ENCODE results near the gene ATL1.

ATL1 gene

DNA sequence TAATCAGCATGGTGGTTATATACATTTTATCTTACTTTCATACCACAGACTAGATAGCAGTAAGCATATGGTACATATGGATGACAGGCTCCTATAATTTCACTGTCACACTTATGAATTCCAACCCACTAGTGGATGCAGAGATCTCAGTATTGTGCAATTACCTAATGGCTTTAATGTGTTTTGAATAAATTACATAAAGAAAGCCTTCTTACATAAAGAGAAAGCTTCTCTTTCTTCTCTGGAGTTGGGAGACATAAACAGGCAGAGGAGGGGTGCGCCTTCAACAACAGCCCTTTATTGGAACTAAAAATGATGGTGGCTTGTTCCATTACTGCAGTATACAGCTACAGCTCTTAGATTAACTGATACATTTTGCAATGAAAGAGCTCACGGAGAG, 55.6 kb downstream of the ATL1 start:
- Histone ChIP-seq H3K9ac (ENCODE audit: low read depth, low read length) (no peak overlapping the region), H2AFZ (ENCODE audit: low read depth, low read length) (no peak overlapping the region), H3K9me3 (ENCODE audit: insufficient read depth, low read length, severe bottlenecking) (no peaks in the 10 kb centered on the region), H3K27ac (ENCODE audit: low read length) (no peak overlapping the region), H4K20me1 (ENCODE audit: insufficient read depth, low read length) (no peaks in the 10 kb centered on the region), H3K79me2 (ENCODE audit: insufficient read depth, low read length) (no peaks in the 10 kb centered on the region), H3K4me2 (ENCODE audit: insufficient read depth, low read length) (no peak overlapping the region), H3K4me1 (ENCODE audit: insufficient read depth, low read length) (no peaks in the 10 kb centered on the region), H3K27me3 (ENCODE audit: insufficient read depth, low read length, poor library complexity) (no peaks in the 10 kb centered on the region), H3K4me3 (ENCODE audit: low read depth in 1 of 2, low read length in 2 of 2) (no peak overlapping the region), H3K36me3 (ENCODE audit: insufficient read depth, low read length) (no peaks in the 10 kb centered on the region)
- DNase-seq (no peak), ATAC-seq (ENCODE audit: insufficient read depth, low read depth) (no peak)
- TF ChIP-seq, protein P1, sequence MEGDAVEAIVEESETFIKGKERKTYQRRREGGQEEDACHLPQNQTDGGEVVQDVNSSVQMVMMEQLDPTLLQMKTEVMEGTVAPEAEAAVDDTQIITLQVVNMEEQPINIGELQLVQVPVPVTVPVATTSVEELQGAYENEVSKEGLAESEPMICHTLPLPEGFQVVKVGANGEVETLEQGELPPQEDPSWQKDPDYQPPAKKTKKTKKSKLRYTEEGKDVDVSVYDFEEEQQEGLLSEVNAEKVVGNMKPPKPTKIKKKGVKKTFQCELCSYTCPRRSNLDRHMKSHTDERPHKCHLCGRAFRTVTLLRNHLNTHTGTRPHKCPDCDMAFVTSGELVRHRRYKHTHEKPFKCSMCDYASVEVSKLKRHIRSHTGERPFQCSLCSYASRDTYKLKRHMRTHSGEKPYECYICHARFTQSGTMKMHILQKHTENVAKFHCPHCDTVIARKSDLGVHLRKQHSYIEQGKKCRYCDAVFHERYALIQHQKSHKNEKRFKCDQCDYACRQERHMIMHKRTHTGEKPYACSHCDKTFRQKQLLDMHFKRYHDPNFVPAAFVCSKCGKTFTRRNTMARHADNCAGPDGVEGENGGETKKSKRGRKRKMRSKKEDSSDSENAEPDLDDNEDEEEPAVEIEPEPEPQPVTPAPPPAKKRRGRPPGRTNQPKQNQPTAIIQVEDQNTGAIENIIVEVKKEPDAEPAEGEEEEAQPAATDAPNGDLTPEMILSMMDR (IDR thresholded peaks at IDR 0.05; ENCODE audit: borderline replicate concordance, extremely low read depth, low read length, poor library complexity, severe bottlenecking) = no peak
- TF ChIP-seq EZH2 (IDR thresholded peaks at IDR 0.05; ENCODE audit: borderline replicate concordance, low read depth, low read length, severe bottlenecking) = no peak

DNA sequence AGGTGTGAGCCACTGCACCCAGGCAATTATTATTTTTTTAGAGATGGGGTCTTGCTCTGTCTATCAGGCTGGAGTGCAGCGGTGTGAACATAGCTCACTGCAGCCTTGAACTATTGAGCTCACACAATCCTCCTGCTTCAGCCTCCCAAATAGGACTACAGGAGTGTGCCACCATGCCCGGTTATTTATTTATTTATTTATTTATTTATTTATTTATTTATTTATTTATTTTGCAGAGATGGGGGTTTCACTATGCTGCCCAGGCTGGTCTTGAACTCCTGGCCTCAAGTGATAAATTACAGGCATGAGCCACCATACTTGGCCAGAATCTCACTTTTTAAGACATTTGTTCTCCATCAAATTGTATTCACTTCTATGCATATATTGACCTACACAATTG, 56.3 kb downstream of the ATL1 start:
- no peaks in the 10 kb centered on the region for H4K20me1 ChIP-seq (ENCODE audit: insufficient read depth, low read length)
- H3K9ac ChIP-seq (ENCODE audit: low read depth, low read length) = no peak overlapping the region
- H3K27me3 ChIP-seq (ENCODE audit: insufficient read depth, low read length, poor library complexity) = no peaks in the 10 kb centered on the region
- TF ChIP-seq, protein P1 (IDR thresholded peaks at IDR 0.05; ENCODE audit: borderline replicate concordance, extremely low read depth, low read length, poor library complexity, severe bottlenecking) = no peak
- no peak for TF ChIP-seq EZH2 (IDR thresholded peaks at IDR 0.05; ENCODE audit: borderline replicate concordance, low read depth, low read length, severe bottlenecking)
- no peaks in the 10 kb centered on the region for H3K36me3 ChIP-seq (ENCODE audit: insufficient read depth, low read length)
- no peak for DNase-seq
- no peak overlapping the region for H2AFZ ChIP-seq (ENCODE audit: low read depth, low read length)
- no peaks in the 10 kb centered on the region for H3K79me2 ChIP-seq (ENCODE audit: insufficient read depth, low read length)
- no peak overlapping the region for H3K4me3 ChIP-seq (ENCODE audit: low read depth in 1 of 2, low read length in 2 of 2)
- H3K27ac ChIP-seq (ENCODE audit: low read length) = no peak overlapping the region
- no peaks in the 10 kb centered on the region for H3K9me3 ChIP-seq (ENCODE audit: insufficient read depth, low read length, severe bottlenecking)
- H3K4me2 ChIP-seq (ENCODE audit: insufficient read depth, low read length) = no peak overlapping the region
- no peaks in the 10 kb centered on the region for H3K4me1 ChIP-seq (ENCODE audit: insufficient read depth, low read length)
- no peak for ATAC-seq (ENCODE audit: insufficient read depth, low read depth)

DNA sequence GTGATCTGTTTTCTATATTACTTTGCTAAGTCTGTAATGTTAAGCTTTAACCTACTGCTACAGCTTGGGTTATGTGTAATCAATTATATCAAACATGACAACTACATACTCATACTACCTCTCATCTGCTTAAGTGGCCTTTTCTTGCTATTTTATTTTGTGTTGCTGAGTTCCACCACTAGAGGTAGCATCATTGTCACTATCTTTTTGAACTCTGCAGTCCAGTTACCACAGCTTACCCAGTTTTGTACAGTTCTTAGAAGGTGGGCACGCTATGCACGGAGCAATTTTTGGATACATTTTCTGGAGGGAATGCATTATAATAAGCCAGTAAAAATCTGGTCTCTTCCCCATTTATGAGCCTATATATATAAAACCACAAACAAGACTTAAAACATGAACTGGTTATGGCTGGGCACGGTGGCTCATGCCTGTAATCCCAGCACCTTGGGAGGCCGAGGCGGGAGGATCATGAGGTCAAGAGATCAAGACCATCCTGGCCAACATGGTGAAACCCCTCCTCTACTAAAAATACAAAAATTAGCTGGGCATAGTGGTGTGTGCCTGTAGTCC, 59.7 kb downstream of the ATL1 start:
- Histone ChIP-seq H3K9me3 (ENCODE audit: insufficient read depth, low read length, severe bottlenecking) (no peaks in the 10 kb centered on the region), H3K4me2 (ENCODE audit: insufficient read depth, low read length) (no peak overlapping the region), H3K27me3 (ENCODE audit: insufficient read depth, low read length, poor library complexity) (no peaks in the 10 kb centered on the region), H3K79me2 (ENCODE audit: insufficient read depth, low read length) (no peaks in the 10 kb centered on the region), H3K36me3 (ENCODE audit: insufficient read depth, low read length) (no peaks in the 10 kb centered on the region), H3K4me1 (ENCODE audit: insufficient read depth, low read length) (no peaks in the 10 kb centered on the region), H3K4me3 (ENCODE audit: low read depth in 1 of 2, low read length in 2 of 2) (no peak overlapping the region), H3K9ac (ENCODE audit: low read depth, low read length) (no peak overlapping the region), H3K27ac (ENCODE audit: low read length) (no peak overlapping the region), H2AFZ (ENCODE audit: low read depth, low read length) (no peak overlapping the region), H4K20me1 (ENCODE audit: insufficient read depth, low read length) (no peaks in the 10 kb centered on the region)
- DNase-seq (no peak), ATAC-seq (ENCODE audit: insufficient read depth, low read depth) (peak; percentile 76)
- no peak for TF ChIP-seq EZH2 (IDR thresholded peaks at IDR 0.05; ENCODE audit: borderline replicate concordance, low read depth, low read length, severe bottlenecking)
- TF ChIP-seq, protein P1 (IDR thresholded peaks at IDR 0.05; ENCODE audit: borderline replicate concordance, extremely low read depth, low read length, poor library complexity, severe bottlenecking) = peak; percentile 74

DNA sequence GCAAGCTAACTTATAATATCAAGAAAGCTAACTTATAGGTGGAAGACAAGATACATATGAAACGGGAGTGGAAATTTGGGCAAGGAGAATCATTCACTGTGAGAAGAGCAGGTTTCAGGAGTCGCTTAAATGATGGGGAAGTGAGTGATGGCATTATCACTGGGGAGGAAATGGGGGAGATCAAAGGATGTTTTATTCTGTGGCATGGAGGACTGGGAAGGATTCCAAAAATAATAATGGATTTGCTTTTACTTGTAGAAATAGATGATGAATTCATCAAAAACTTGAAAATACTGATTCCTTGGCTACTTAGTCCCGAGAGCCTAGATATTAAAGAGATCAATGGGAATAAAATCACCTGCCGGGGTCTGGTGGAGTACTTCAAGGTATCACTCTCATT, 60.4 kb downstream of the ATL1 start:
- DNase-seq (no peak), ATAC-seq (ENCODE audit: insufficient read depth, low read depth) (no peak)
- Histone ChIP-seq H3K9ac (ENCODE audit: low read depth, low read length) (no peak overlapping the region), H3K27me3 (ENCODE audit: insufficient read depth, low read length, poor library complexity) (no peaks in the 10 kb centered on the region), H3K79me2 (ENCODE audit: insufficient read depth, low read length) (no peaks in the 10 kb centered on the region), H3K4me3 (ENCODE audit: low read depth in 1 of 2, low read length in 2 of 2) (no peak overlapping the region), H3K36me3 (ENCODE audit: insufficient read depth, low read length) (no peaks in the 10 kb centered on the region), H3K4me2 (ENCODE audit: insufficient read depth, low read length) (no peak overlapping the region), H3K9me3 (ENCODE audit: insufficient read depth, low read length, severe bottlenecking) (no peaks in the 10 kb centered on the region), H3K4me1 (ENCODE audit: insufficient read depth, low read length) (no peaks in the 10 kb centered on the region), H3K27ac (ENCODE audit: low read length) (no peak overlapping the region), H4K20me1 (ENCODE audit: insufficient read depth, low read length) (no peaks in the 10 kb centered on the region), H2AFZ (ENCODE audit: low read depth, low read length) (no peak overlapping the region)
- TF ChIP-seq EZH2 (IDR thresholded peaks at IDR 0.05; ENCODE audit: borderline replicate concordance, low read depth, low read length, severe bottlenecking) = no peak
- TF ChIP-seq, protein P1 (IDR thresholded peaks at IDR 0.05; ENCODE audit: borderline replicate concordance, extremely low read depth, low read length, poor library complexity, severe bottlenecking) = no peak
